HepG2 (cell line): ENCODE measurements around the gene TAF9B. TPM values are rescaled to one million over a fixed set of nuclear protein-coding genes. Genes with fewer than 3 reads are reported as not detected.
"Not testable (repeated sequence)": the region's sequence is repeated elsewhere in the genome, so short reads cannot be mapped to it uniquely, and the experiment has no call there.

ENCODE experiments used
- ATAC-seq: fragments of 200-7000 bp; cut with Tn5 transposase; 3 replicates; pipeline ENCODE4 v1.9.1; 2020; ENCODE audit warnings: mild to moderate bottlenecking, moderate library complexity
- BruUV-seq: library from RNA; stranded (reverse); fragments of 400-500 nt; replicated peaks from 2 replicates; lab custom pipeline; 2021; lab: Mats Ljungman, UMichigan
- CTCF ChIA-PET: fragments of 300-600 bp; formaldehyde crosslinking; extraction: SDS; loops from one replicate; lab custom pipeline; 2021; ENCODE audit warnings: low total read pairs, inconsistent platforms, low intra/inter-chr PET ratio; lab: Yijun Ruan, JAX
- POLR2A ChIA-PET: fragments of 350-600 bp; sonication (Branson Sonifier 250); formaldehyde crosslinking; loops from one replicate; lab custom pipeline; 2020; ENCODE audit warnings: antibody characterized with exemption, inconsistent platforms; lab: Yijun Ruan, JAX
- DNase-seq: peaks from one replicate; pipeline ENCODE4 v3.0.0-alpha.2; 2015; ENCODE audit warnings: low spot score
- FAIRE-seq: peaks from 3 replicates; lab custom pipeline; 2011; peaks lifted over from hg19 to GRCh38; lab: Jason Lieb, UNC
- H2AFZ ChIP-seq: one replicate; pipeline ENCODE4 v1.6.1; 2011; ENCODE audit warnings: low read length, inconsistent platforms
- H3K27ac ChIP-seq: fragments of 300-600 bp; 3 replicates; pipeline ENCODE4 v1.8.0; 2011; ENCODE audit warnings: mixed run types, mild to moderate bottlenecking, mixed read lengths, low read length, inconsistent platforms; ENCODE audit not compliant: insufficient read depth; ENCODE audit errors: extremely low read length
- H3K27me3 ChIP-seq, 2 experiments: fragments of 200-600 bp in 1 of 2; 2 replicates in 1 of 2; 3 replicates in 1 of 2; pipeline versions ENCODE4 v1.6.0 to v1.8.0; 2011; ENCODE audit warnings: low read length in 2 of 2, mild to moderate bottlenecking in 2 of 2, moderate library complexity in 2 of 2, inconsistent platforms in 1 of 2; ENCODE audit not compliant: insufficient read depth in 2 of 2, control insufficient read depth in 1 of 2
- H3K36me3 ChIP-seq, 2 experiments: fragments of 200-600 bp in 1 of 2; replicated peaks in 1 of 2; 2 replicates in 1 of 2; 3 replicates in 1 of 2; pipeline versions ENCODE4 v1.5.1 to v1.8.0; 2011; ENCODE audit warnings: low read length in 2 of 2, inconsistent platforms in 1 of 2; ENCODE audit not compliant: insufficient read depth in 2 of 2, control insufficient read depth in 1 of 2
- H3K4me1 ChIP-seq: 2 replicates; pipeline ENCODE4 v1.5.1; 2012; ENCODE audit warnings: low read length, inconsistent platforms; ENCODE audit not compliant: insufficient read depth
- H3K4me2 ChIP-seq: 2 replicates; pipeline ENCODE4 v1.6.0; 2011; ENCODE audit warnings: low read depth, low read length, inconsistent platforms
- H3K4me3 ChIP-seq, 3 experiments: fragments of 200-600 bp in 1 of 3; sonication (generic), shearing (Covaris generic) in 1 of 3; replicated peaks in 1 of 3; 2 replicates each; pipeline ENCODE4 v1.5.1; 2011 to 2016; ENCODE audit warnings: low read length in 3 of 3, inconsistent platforms in 2 of 3, low read depth in 2 of 3, mild to moderate bottlenecking in 2 of 3, control low read depth in 1 of 3, mixed read lengths in 1 of 3; ENCODE audit not compliant: insufficient read depth in 1 of 3
- H3K79me2 ChIP-seq: one replicate; pipeline ENCODE4 v1.6.1; 2011; ENCODE audit warnings: low read length, inconsistent platforms; ENCODE audit not compliant: insufficient read depth
- H3K9ac ChIP-seq: 2 replicates; pipeline ENCODE4 v1.6.0; 2011; ENCODE audit warnings: mild to moderate bottlenecking, low read depth, low read length, inconsistent platforms; ENCODE audit not compliant: insufficient read depth
- H3K9me3 ChIP-seq: 2 replicates; pipeline ENCODE4 v1.5.1; 2012; ENCODE audit warnings: mild to moderate bottlenecking, low read length
- H4K20me1 ChIP-seq: 2 replicates; pipeline ENCODE4 v1.6.0; 2011; ENCODE audit warnings: inconsistent platforms, mild to moderate bottlenecking, low read length, moderate library complexity; ENCODE audit not compliant: insufficient read depth
- FOXO1 ChIP-seq: sonication (generic); formaldehyde crosslinking; IDR thresholded peaks from 2 replicates; pipeline ENCODE4 v1.4.0; 2020; ENCODE audit warnings: missing genetic modification reagents
- MBD4 ChIP-seq: IDR thresholded peaks from 2 replicates; pipeline ENCODE4 v1.6.1; 2012; ENCODE audit warnings: low read length, inconsistent platforms, borderline replicate concordance
- PAF1 ChIP-seq: IDR thresholded peaks from 2 replicates; pipeline ENCODE4 v1.6.1; 2016; ENCODE audit warnings: missing genetic modification reagents, missing compliant biosample characterization
- POLR2A ChIP-seq, 2 experiments: IDR thresholded peaks; 2 replicates each; pipeline ENCODE4 v1.6.1; 2011; ENCODE audit warnings: low read depth in 2 of 2, low read length in 2 of 2, mild to moderate bottlenecking in 1 of 2, moderate library complexity in 1 of 2; ENCODE audit not compliant: insufficient read depth in 1 of 2
- POLR2AphosphoS5 ChIP-seq: IDR thresholded peaks from 2 replicates; pipeline ENCODE4 v1.6.1; 2012; ENCODE audit warnings: low read depth, low read length
- RBM22 ChIP-seq: fragments of 200-400 bp; formaldehyde crosslinking; optimal IDR thresholded peaks from 2 replicates; pipeline ENCODE3; 2017; ENCODE audit warnings: mild to moderate bottlenecking, low read length, moderate library complexity
- RXRA ChIP-seq: sonication (generic); formaldehyde crosslinking; IDR thresholded peaks from 2 replicates; pipeline ENCODE4 v1.5.1; 2020; ENCODE audit warnings: missing genetic modification reagents
- ZNF225 ChIP-seq: sonication (generic); formaldehyde crosslinking; IDR thresholded peaks from 2 replicates; pipeline ENCODE4 v1.4.0; 2020; ENCODE audit warnings: mild to moderate bottlenecking, missing genetic modification reagents
- ZNF260 ChIP-seq: sonication (generic); formaldehyde crosslinking; IDR thresholded peaks from 2 replicates; pipeline ENCODE4 v1.4.0; 2020; ENCODE audit warnings: missing genetic modification reagents, low read depth, mild to moderate bottlenecking, borderline replicate concordance
- WGBS: methylation state at CpG from one replicate; pipeline ENCODE4 v1.1.6; 2017; ENCODE audit warnings: low lambda C conversion rate; 5-methylcytosine and 5-hydroxymethylcytosine counted together
- in situ Hi-C: cut with HindIII; loops from 2 replicates; pipeline ENCODE4 v1.10.0; 2017; ENCODE audit warnings: low pct_unique_long_range_greater_than_20kb; ENCODE audit not compliant: extremely low pct_ligation_motif_present
- intact Hi-C: fragments of 100-400 bp; cut with micrococcal nuclease; formaldehyde crosslinking; loops from one replicate; pipeline ENCODE4 v1.10.0; 2022; ENCODE audit not compliant: unreplicated experiment
- polyA plus RNA-seq, 8 experiments: library from polyadenylated mRNA; depleted of rRNA in 3 of 8; stranded (reverse) in 7 of 8; unstranded in 1 of 8; fragments of >200 nt; fragmentation: Illumina TruSeq in 4 of 8; extraction: Trizol in 4 of 8; gene quantifications; 2 replicates each; pipeline versions ENCODE4 v1.2.1 to v1.2.3, GENCODE V29; 2011 to 2016; ENCODE audit warnings: low read depth in 4 of 8, missing spikeins in 1 of 8, mixed read lengths in 1 of 8; ENCODE audit not compliant: insufficient read depth in 1 of 8
- total RNA-seq, 5 experiments: library from RNA; depleted of rRNA; stranded (reverse); fragments of >200 nt; fragmentation: Illumina TruSeq; extraction: Trizol; gene quantifications; 2 replicates each; pipeline ENCODE4 v1.2.3, GENCODE V29; 2016; ENCODE audit warnings: low read depth in 1 of 5

The TAF9B gene
- total and polyA plus RNA-seq, 2 of the 13 experiments (the other 11 are each of a cell fraction or from before 2014, with no cell fraction given), result 10.8 to 15.2 TPM

DNA sequence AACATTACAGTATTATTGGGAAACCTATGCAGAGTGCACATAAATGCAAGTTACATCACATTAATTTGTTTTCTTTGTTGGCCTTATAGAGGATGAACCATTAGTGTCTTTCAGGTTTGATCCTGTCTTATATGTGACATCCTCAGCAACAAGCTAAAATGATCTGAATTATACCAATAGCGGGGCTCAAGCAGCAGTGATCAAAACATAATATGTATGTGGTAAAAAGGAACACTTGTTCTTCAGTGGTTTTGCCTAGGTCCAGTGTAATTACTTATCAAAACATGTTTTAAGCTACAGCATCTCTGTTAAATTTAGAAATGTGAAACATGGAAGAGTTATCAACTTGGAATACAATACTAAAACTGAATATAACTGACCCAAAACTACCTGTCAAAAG is 9.1 kb downstream of the TAF9B start:
- 89% methylated on average over 1 of the region's 1 CpG for WGBS
- FAIRE-seq, result no peak
- POLR2A ChIA-PET, result interaction anchor here (1.6 kb wide), 1 partner anchor 9 kb away, joined by 7 read pairs; the partner anchor contains the start of gene TAF9B

DNA sequence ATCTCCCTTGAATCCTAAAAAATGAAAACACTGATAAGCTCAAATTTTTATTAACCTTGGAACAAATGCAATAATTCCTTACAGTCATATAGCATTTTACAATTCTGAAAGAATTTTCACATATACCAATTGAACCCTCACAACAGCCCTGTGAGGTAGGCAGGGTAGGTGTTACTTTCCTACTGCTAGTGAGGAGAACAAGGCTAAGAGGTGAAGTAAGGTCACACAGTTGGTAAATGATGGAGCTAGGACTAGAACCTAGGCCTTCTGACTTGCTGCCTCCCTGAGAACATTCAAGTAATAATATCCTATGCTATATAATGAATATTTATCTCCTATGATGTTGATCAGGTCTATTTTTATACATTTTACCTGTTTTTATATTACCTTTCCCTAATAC is 9.7 kb downstream of the TAF9B start:
- FAIRE-seq, result no peak
- H3K9ac ChIP-seq, result no peak overlapping the region
- CTCF ChIA-PET, result no interaction called here
- in situ Hi-C loops (no loop called here), intact Hi-C loops (no loop called here)
- no peak overlapping the region for H3K27ac ChIP-seq
- ATAC-seq, result no peak
- H2AFZ ChIP-seq, result no peak overlapping the region
- POLR2A ChIA-PET, result interaction anchor here (1.6 kb wide), 1 partner anchor 10 kb away, joined by 7 read pairs; the partner anchor contains the start of gene TAF9B
- no peak for DNase-seq
- H3K9me3 ChIP-seq, result no peaks in the 10 kb centered on the region
- peaks cover 2 to 17% of the 10 kb centered on the region in 2 experiments; a peak in 4 of 5 replicates for H3K36me3 ChIP-seq
- no peak overlapping the region for H3K4me3 ChIP-seq
- TF ChIP-seq POLR2A (IDR thresholded peaks at IDR 0.05; ENCODE audit: insufficient read depth in 1 of 2, low read depth in 2 of 2, low read length in 2 of 2), result peak in 1 of 2 experiments; percentile 56; a peak in 1 of 4 replicates
- TF ChIP-seq RBM22, result peak; percentile 18
- peak; percentile 66 for TF ChIP-seq POLR2AphosphoS5
- peak; percentile 91 for TF ChIP-seq PAF1
- no peak for TF ChIP-seq ZNF260 (CRISPR knock-in tag)
- H3K27me3 ChIP-seq, result no peaks in the 10 kb centered on the region
- no peak overlapping the region for H3K4me2 ChIP-seq
- no peaks in the 10 kb centered on the region for H3K4me1 ChIP-seq
- no TSS peak for BruUV-seq
- H3K79me2 ChIP-seq, result no peaks in the 10 kb centered on the region
- H4K20me1 ChIP-seq, result peaks cover 38% of the 10 kb centered on the region

More for the DNA sequence above, 9.1 kb downstream of the TAF9B start:
- Histone ChIP-seq H4K20me1 (peaks cover 31% of the 10 kb centered on the region), H2AFZ (no peak overlapping the region), H3K79me2 (no peaks in the 10 kb centered on the region), H3K27me3 (no peaks in the 10 kb centered on the region), H3K36me3 (peaks cover 0 to 11% of the 10 kb centered on the region in 2 experiments; a peak in 4 of 5 replicates), H3K4me1 (no peaks in the 10 kb centered on the region), H3K4me3 (no peak overlapping the region), H3K4me2 (no peak overlapping the region), H3K27ac (no peak overlapping the region), H3K9me3 (no peaks in the 10 kb centered on the region), H3K9ac (no peak overlapping the region)
- no peak for TF ChIP-seq ZNF225 (CRISPR knock-in tag)
- TF ChIP-seq RBM22, result peak; percentile 75
- TF ChIP-seq POLR2AphosphoS5, result peak; percentile 11; the same call in 1 of the 2 replicates
- TF ChIP-seq MBD4, result 0 out of 2 replicates have a peak, but pooled peaks have one; percentile 71
- no peak for TF ChIP-seq RXRA (CRISPR knock-in tag)
- no peak for TF ChIP-seq FOXO1
- in situ Hi-C loops (no loop called here), intact Hi-C loops (no loop called here)
- CTCF ChIA-PET, result no interaction called here
- no peak for DNase-seq
- BruUV-seq, result TSS peak; percentile 2
- ATAC-seq, result no peak

DNA sequence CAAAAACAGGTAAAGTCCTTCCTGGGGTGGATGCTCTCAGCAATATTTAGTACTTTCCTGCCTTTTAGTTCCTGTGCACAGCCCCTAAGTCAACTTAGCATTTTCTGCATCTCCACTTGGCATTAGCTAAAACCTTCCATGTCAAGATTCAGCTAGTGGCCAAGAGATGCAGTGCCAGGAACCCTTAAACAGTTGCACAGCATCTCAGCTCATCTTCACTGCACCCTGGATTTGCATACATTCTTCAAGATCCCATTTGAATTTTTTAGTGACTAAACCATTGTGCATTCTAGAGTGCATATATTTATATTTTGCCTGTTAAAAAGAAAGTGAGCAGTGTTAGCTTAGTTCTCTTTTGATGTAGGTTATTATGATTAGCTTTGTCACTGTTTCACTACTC is 13.7 kb downstream of the TAF9B start:
- BruUV-seq, H3K4me3 ChIP-seq, H2AFZ ChIP-seq, H3K9me3 ChIP-seq, in situ Hi-C loops, DNase-seq, H3K9ac ChIP-seq, ATAC-seq, CTCF ChIA-PET, H3K27me3 ChIP-seq, H3K27ac ChIP-seq, FAIRE-seq, H3K79me2 ChIP-seq, intact Hi-C loops, POLR2A ChIA-PET, H3K4me1 ChIP-seq, H3K4me2 ChIP-seq: not testable (repeated sequence)
- Histone ChIP-seq H3K36me3 (peaks cover 5 to 47% of the 10 kb centered on the region in 2 experiments), H4K20me1 (peaks cover 76% of the 10 kb centered on the region)
